GM19395 (cell line): ENCODE results near the gene LAMA4.

Experiments used
- ATAC-seq: cut with Tn5 transposase; IDR thresholded peaks from one replicate; pipeline ENCODE4 v1.9.1; 2021; ENCODE audit warnings: mild to moderate bottlenecking, moderate library complexity; ENCODE audit not compliant: unreplicated experiment

The LAMA4 gene

GRCh38 chr6:112279031-112279935 is 24.9 kb upstream of the LAMA4 start:
- ATAC-seq = no peak

- ATAC-seq = no peak
Measured at GRCh38 chr6:112275365-112275764, 21.0 kb upstream of the LAMA4 start.

GRCh38 chr6:112274774-112275173 is 20.4 kb upstream of the LAMA4 start:
- no peak for ATAC-seq

GRCh38 chr6:112272799-112273198 is 18.4 kb upstream of the LAMA4 start:
- no peak for ATAC-seq

- no peak for ATAC-seq
Measured at GRCh38 chr6:112270756-112271155, 16.4 kb upstream of the LAMA4 start.

- no peak for ATAC-seq
Measured at GRCh38 chr6:112269979-112270566, 15.7 kb upstream of the LAMA4 start.

- ATAC-seq = no peak
Measured at GRCh38 chr6:112269114-112269513, 14.7 kb upstream of the LAMA4 start.

- no peak for ATAC-seq
Measured at GRCh38 chr6:112268654-112269053, 14.3 kb upstream of the LAMA4 start.

- no peak for ATAC-seq
Measured at GRCh38 chr6:112268019-112268418, 13.7 kb upstream of the LAMA4 start.

GRCh38 chr6:112266331-112266730 is 12.0 kb upstream of the LAMA4 start:
- no peak for ATAC-seq

GRCh38 chr6:112259337-112259675 is 4.9 kb upstream of the LAMA4 start:
- ATAC-seq = no peak

GRCh38 chr6:112258642-112259336 is 4.4 kb upstream of the LAMA4 start:
- ATAC-seq = no peak

GRCh38 chr6:112257178-112257855 is 3.0 kb upstream of the LAMA4 start:
- ATAC-seq = no peak

- no peak for ATAC-seq
Measured at GRCh38 chr6:112254921-112255320, 554 bp upstream of the LAMA4 start.

GRCh38 chr6:112253498-112253840 is 898 bp downstream of the LAMA4 start:
- ATAC-seq = peak; percentile 26

- no peak for ATAC-seq
Measured at GRCh38 chr6:112252571-112253497, 1.5 kb downstream of the LAMA4 start.

GRCh38 chr6:112251171-112251875 is 3.0 kb downstream of the LAMA4 start:
- no peak for ATAC-seq

- no peak for ATAC-seq
Measured at GRCh38 chr6:112249489-112249888, 4.9 kb downstream of the LAMA4 start.

GRCh38 chr6:112247275-112247674 is 7.1 kb downstream of the LAMA4 start:
- ATAC-seq = no peak
